Keratinocyte (primary cell): ENCODE data around the gene PTPRN2. TPM values are rescaled to one million over a fixed set of nuclear protein-coding genes. Genes with fewer than 3 reads are reported as not detected.
"Not testable (repeated sequence)": the region's sequence is repeated elsewhere in the genome, so short reads cannot be mapped to it uniquely, and the experiment has no call there.

ENCODE experiments used
- DNase-seq: peaks from one replicate; pipeline ENCODE4 v3.0.0-alpha.2; 2011; ENCODE audit warnings: low read depth, missing footprints, low spot score
- FAIRE-seq: peaks from 2 replicates; lab custom pipeline; 2011; peaks lifted over from hg19 to GRCh38; lab: Jason Lieb, UNC
- H2AFZ ChIP-seq: 2 replicates; pipeline ENCODE4 v1.6.0; 2012; ENCODE audit warnings: low read length, control low read depth, inconsistent platforms; ENCODE audit not compliant: control insufficient read depth
- H3K27ac ChIP-seq: 2 replicates; pipeline ENCODE4 v1.5.1; 2011; ENCODE audit warnings: low read length; ENCODE audit not compliant: control insufficient read depth, insufficient read depth
- H3K27me3 ChIP-seq: 3 replicates; pipeline ENCODE4 v1.6.0; 2011; ENCODE audit warnings: low read length; ENCODE audit not compliant: control insufficient read depth, insufficient read depth; ENCODE audit errors: extremely low read depth
- H3K36me3 ChIP-seq, 2 experiments: 2 replicates in 1 of 2; 3 replicates in 1 of 2; pipeline ENCODE4 v1.5.1; 2011; ENCODE audit warnings: low read length in 2 of 2, mild to moderate bottlenecking in 1 of 2; ENCODE audit not compliant: control insufficient read depth in 2 of 2, insufficient read depth in 2 of 2; ENCODE audit errors: extremely low read depth in 1 of 2
- H3K4me1 ChIP-seq: 3 replicates; pipeline ENCODE4 v1.5.1; 2011; ENCODE audit warnings: low read length; ENCODE audit not compliant: control insufficient read depth, insufficient read depth; ENCODE audit errors: extremely low read depth
- H3K4me2 ChIP-seq: 3 replicates; pipeline ENCODE4 v1.6.0; 2011; ENCODE audit warnings: low read depth, low read length; ENCODE audit not compliant: control insufficient read depth, insufficient read depth; ENCODE audit errors: extremely low read depth
- H3K4me3 ChIP-seq, 3 experiments: fragments of 200-600 bp in 1 of 3; sonication (generic) in 1 of 3; 2 replicates in 2 of 3; 3 replicates in 1 of 3; pipeline ENCODE4 v1.5.1; 2011 to 2016; ENCODE audit warnings: low read length in 3 of 3, mild to moderate bottlenecking in 3 of 3, control low read depth in 2 of 3, inconsistent platforms in 1 of 3, low read depth in 1 of 3, mixed read lengths in 1 of 3, mixed run types in 1 of 3, moderate library complexity in 1 of 3; ENCODE audit not compliant: control insufficient read depth in 2 of 3, insufficient read depth in 2 of 3; ENCODE audit errors: extremely low read depth in 1 of 3
- H3K79me2 ChIP-seq: 2 replicates; pipeline ENCODE4 v1.6.0; 2012; ENCODE audit warnings: low read length; ENCODE audit not compliant: control insufficient read depth, insufficient read depth
- H3K9ac ChIP-seq: 3 replicates; pipeline ENCODE4 v1.6.0; 2011; ENCODE audit warnings: low read length; ENCODE audit not compliant: control insufficient read depth, insufficient read depth; ENCODE audit errors: extremely low read depth
- H3K9me1 ChIP-seq: 3 replicates; pipeline ENCODE4 v1.6.0; 2011; ENCODE audit warnings: low read length; ENCODE audit not compliant: control insufficient read depth, insufficient read depth; ENCODE audit errors: extremely low read depth
- H3K9me3 ChIP-seq: 2 replicates; pipeline ENCODE4 v1.5.1; 2012; ENCODE audit warnings: low read depth, low read length; ENCODE audit not compliant: control insufficient read depth
- H4K20me1 ChIP-seq: 3 replicates; pipeline ENCODE4 v1.6.0; 2011; ENCODE audit warnings: low read length; ENCODE audit not compliant: control insufficient read depth, insufficient read depth; ENCODE audit errors: extremely low read depth
- EZH2 ChIP-seq: IDR thresholded peaks from one replicate; pipeline ENCODE4 v1.6.1; 2012; ENCODE audit warnings: inconsistent platforms, mild to moderate bottlenecking, low read length, moderate library complexity
- dilution Hi-C: fragments of 300-500 bp; cut with MboI; formaldehyde crosslinking; loops from one replicate; pipeline ENCODE4 v1.7.0; 2020; ENCODE audit warnings: low sequenced_read_pairs; ENCODE audit not compliant: extremely low pct_ligation_motif_present
- polyA plus RNA-seq, 5 experiments: library from polyadenylated mRNA; depleted of rRNA in 3 of 5; stranded (reverse) in 3 of 5; stranded (forward) in 1 of 5; unstranded in 1 of 5; fragments of >200 nt; gene quantifications; 1 replicate in 1 of 5; 2 replicates in 3 of 5; 3 replicates in 1 of 5; pipeline versions ENCODE4 v1.2.1 to v1.2.3, GENCODE V29; 2011 to 2012; ENCODE audit warnings: missing spikeins in 2 of 5, low read depth in 1 of 5, low replicate concordance in 1 of 5

PTPRN2 gene
- polyA plus RNA-seq, 1 donor (not counting 4 experiments of a cell fraction or from before 2014, with no cell fraction given), result not detected

- H3K9me3 ChIP-seq, result no peaks in the 10 kb centered on the region
- H3K9ac ChIP-seq, result no peak overlapping the region
- H3K4me3 ChIP-seq, result no peak overlapping the region
- no peak overlapping the region for H2AFZ ChIP-seq
- H3K79me2 ChIP-seq, result no peaks in the 10 kb centered on the region
- no peak overlapping the region for H3K27ac ChIP-seq
- H3K36me3 ChIP-seq, result no peaks in the 10 kb centered on the region
- H3K27me3 ChIP-seq, result no peaks in the 10 kb centered on the region
- FAIRE-seq (no peak), DNase-seq (no peak)
- no peaks in the 10 kb centered on the region for H4K20me1 ChIP-seq
- no peaks in the 10 kb centered on the region for H3K4me1 ChIP-seq
- dilution Hi-C loops, result no loop called here
- no peak for TF ChIP-seq EZH2
- no peaks in the 10 kb centered on the region for H3K9me1 ChIP-seq
- no peak overlapping the region for H3K4me2 ChIP-seq
These were observed 887.2 kb downstream of the PTPRN2 start for GRCh38 chr7:157700231-157701005.

DNA sequence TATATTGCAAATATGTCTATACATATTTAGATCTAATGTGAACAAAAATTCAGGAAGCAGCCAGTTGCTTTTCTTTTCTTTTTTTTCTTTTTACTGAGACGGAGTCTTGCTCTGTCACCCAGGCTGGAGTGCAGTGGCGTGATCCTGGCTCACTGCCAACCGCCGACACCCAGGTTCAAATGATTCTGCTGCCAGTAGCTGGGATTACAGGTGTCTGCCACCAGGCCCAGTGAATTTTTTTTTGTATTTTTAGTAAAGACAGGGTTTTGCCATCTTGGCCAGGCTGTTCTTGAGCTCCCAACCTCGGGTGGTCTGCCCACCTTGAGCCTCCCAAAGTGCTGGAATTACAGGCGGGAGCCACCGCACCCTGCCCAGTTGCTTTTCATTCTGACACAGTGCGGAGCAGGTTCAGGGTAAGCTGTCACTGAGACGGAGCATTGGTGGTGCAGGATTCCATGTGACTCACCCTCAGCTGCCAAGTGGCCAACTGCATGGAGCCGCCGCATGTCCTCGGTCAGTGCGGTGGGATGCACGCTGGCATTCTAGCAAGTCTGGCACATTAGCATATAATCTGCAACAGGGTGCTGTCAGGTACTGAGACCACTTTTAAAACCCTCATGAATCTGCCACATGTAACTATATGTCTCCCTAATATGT, 888.1 kb downstream of the PTPRN2 start:
- dilution Hi-C loops, result no loop called here
- no peak for DNase-seq
- no peak for TF ChIP-seq EZH2
- H3K79me2 ChIP-seq, result no peaks in the 10 kb centered on the region
- no peaks in the 10 kb centered on the region for H3K9me1 ChIP-seq
- H3K4me3 ChIP-seq, result no peak overlapping the region
- no peaks in the 10 kb centered on the region for H3K9me3 ChIP-seq
- H3K27me3 ChIP-seq, result peaks cover under 1% of the 10 kb centered on the region
- no peaks in the 10 kb centered on the region for H4K20me1 ChIP-seq
- H3K4me2 ChIP-seq, result no peak overlapping the region
- no peak overlapping the region for H3K27ac ChIP-seq
- H2AFZ ChIP-seq, result no peak overlapping the region
- H3K36me3 ChIP-seq, result no peaks in the 10 kb centered on the region
- H3K4me1 ChIP-seq, result no peaks in the 10 kb centered on the region
- no peak overlapping the region for H3K9ac ChIP-seq
- FAIRE-seq, result no peak

GRCh38 chr7:157697287-157697686, 890.3 kb downstream of the PTPRN2 start:
- H2AFZ ChIP-seq, FAIRE-seq, H3K27ac ChIP-seq, DNase-seq, H3K79me2 ChIP-seq, dilution Hi-C loops, H3K9me3 ChIP-seq, H4K20me1 ChIP-seq, H3K9ac ChIP-seq, H3K4me2 ChIP-seq, H3K36me3 ChIP-seq, H3K4me3 ChIP-seq, H3K4me1 ChIP-seq, H3K9me1 ChIP-seq: not testable (repeated sequence)
- peaks cover 20% of the 10 kb centered on the region for H3K27me3 ChIP-seq

GRCh38 chr7:157695609-157696008, 892.0 kb downstream of the PTPRN2 start:
- H3K4me2 ChIP-seq, H3K4me3 ChIP-seq, H3K36me3 ChIP-seq, H3K79me2 ChIP-seq, H3K9ac ChIP-seq, FAIRE-seq, H3K4me1 ChIP-seq, H3K9me3 ChIP-seq, H3K9me1 ChIP-seq, H3K27ac ChIP-seq, H4K20me1 ChIP-seq, dilution Hi-C loops, H2AFZ ChIP-seq, DNase-seq: not testable (repeated sequence)
- peaks cover 31% of the 10 kb centered on the region for H3K27me3 ChIP-seq
